Astrocyte of the hippocampus (primary cell): Measurements from ENCODE around the gene LDLRAD2.

Source experiments
- DNase-seq: peaks from one replicate; pipeline ENCODE4 v3.0.0; 2011; ENCODE audit warnings: low read depth, low spot score

The LDLRAD2 gene

DNA sequence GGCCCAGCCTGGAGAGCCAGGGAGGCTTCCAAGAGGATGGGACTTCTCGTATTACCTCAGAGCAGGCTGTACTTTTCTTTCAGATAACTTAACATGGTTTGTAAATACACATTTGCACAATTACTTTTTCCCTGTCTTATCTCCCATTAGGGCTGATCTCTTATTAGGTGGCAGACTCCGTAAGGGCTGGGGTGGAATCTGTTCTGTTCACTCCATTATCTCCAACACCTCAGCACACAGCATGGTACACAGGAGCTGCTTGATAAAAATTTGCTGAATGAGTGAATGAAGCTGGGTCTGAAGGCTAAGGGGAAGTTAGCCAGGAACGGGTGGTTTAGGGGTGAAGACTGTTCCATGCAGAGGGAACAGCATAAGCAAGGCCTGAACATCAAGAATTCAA, 48.9 kb downstream of the LDLRAD2 start:
- no peak for DNase-seq

DNA sequence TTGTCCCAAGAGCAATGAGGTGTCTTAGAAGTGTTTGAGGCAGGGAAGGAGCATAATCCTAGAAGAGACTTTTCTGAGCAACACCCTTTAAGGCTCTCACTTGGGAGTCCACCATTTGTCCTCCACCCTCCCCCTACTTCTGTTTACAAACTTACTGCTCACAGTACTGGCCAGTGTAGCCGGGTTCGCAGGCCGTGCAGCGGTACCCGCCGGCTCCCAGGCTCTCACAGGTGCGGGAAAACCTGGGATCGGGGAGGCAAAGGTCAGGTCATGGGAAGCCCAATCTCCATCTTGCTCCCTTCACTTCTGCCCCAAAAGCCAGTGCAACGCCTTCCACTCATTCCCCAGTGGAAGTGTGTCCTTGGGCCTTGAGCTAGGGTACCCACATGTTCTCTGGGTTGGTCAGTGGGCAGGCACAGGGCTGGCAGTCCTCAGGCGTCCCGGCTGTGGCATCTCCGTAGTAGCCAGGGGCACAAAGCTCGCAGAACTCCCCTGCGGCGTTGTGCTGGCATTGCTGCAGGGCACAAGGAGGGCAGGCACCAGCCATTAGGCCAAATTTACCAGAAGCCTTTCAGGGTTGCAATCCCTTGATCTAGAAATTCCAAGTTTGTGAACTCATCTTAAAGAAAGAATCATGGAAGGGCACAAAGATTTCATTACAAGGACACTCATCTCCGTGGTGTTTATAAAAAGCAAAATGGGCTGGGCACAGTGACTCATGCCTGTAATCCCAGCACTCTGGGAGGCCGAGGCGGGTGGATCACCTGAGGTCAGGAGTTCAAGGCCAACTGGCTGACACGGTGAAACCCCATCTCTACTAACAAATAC, 49.8 kb downstream of the LDLRAD2 start:
- DNase-seq, result peak; percentile 55

DNA sequence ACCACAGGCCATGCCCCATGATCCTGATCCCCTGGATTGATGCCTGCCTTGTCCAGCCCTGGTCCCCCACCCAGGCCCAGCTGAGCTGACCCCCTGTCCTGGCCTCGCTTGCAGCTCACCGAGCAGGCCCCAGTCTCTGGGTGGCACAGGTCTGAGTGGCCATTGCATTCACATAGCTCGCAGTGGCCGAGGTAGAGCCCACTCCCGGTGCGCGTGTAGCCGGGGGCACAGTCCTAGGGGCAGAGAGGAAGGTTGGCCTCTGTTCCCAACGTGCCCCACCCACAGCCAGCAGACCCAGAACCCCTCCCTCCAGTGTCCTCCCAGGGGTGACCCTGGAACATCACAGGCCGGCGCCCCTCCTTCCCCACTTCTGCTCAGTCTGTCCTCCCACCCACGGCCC, 51.9 kb downstream of the LDLRAD2 start:
- no peak for DNase-seq

DNA sequence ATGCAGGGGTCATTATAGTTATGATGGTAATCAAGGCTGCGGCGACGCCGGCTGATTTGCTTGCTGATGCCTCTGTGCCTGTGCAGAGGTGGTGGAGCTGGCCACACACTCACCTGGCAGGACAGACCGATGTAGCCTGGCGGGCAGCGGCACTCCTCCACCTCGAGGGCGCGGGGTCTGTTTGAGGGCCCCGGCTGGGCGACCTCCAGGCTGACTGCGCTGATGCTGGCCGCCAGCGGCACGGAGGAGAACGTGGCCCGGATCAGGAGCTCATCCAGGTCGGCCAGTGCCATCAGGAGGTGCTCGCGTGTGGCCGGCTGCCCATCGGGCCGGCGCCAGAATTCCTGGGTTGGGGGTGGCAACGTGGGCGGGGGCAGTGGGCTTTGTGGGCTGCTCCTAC, 52.7 kb downstream of the LDLRAD2 start:
- no peak for DNase-seq

DNA sequence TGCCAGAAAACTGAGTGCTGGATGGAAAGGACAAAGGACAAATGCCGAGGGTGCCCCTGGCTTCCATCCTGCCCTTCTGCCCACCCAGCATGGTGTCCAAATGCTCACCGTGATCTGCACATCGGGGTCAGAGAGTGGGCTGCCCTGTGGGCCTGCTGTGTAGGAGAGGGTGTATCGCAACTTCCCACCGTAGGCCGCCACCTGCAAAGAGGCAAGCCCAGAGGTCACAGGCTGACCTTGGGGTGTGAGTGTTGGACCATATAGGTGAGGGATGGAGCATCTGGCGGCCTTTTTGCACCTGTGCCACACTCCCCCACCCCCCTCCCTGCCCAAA, 53.5 kb downstream of the LDLRAD2 start:
- no peak for DNase-seq

DNA sequence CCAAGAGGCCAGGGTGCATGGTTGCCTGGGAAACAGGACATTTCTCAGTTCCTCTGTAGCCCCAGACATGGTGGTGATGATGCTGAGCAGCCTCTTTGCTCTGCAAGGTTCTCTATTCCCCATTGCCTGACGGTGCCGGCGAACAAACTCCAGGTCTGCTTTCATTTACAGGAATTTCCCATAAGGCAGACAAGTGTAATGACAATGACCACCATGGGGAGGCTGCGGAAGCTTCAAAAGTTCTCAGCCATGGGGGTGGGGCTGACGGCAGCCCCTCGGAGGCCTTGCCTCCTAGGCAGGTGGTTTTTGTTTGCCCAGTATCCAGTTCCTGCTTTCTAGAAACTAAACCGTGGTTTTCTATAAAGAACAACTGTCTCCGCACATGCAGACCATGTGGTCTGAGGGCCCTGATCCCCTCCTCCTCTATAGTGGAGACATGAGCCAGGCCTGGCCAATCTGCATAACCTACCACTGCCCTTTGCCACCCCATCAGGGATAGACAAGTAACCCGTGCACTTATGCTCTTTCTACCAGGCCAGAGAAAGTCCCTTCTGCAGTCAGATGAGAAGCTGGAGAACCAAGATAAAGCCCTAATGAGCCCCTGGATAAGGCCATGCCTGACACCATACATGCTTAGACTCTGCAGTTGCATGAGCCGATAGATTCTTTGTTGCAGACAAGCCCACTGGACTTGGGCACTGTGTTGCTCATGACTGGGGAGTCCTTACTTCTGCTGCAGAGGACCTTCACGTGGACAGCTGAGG, 54.1 kb downstream of the LDLRAD2 start:
- DNase-seq, result no peak

DNA sequence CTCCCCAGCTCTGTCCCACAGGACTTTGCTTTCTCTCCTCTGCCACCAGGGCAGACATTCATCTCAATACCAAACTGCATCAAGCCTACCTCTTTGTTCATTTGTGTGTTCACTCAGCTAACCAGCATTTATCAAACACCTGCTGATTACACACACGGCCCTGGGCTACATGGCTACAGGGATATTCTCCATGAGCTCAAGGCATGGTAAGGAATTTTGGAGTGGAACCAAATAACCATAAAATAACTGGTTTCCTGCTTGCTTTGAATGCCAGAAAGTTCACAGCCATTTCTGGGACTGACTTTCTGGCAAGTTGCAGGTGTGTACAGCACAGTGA, 54.6 kb downstream of the LDLRAD2 start:
- DNase-seq, result no peak

DNA sequence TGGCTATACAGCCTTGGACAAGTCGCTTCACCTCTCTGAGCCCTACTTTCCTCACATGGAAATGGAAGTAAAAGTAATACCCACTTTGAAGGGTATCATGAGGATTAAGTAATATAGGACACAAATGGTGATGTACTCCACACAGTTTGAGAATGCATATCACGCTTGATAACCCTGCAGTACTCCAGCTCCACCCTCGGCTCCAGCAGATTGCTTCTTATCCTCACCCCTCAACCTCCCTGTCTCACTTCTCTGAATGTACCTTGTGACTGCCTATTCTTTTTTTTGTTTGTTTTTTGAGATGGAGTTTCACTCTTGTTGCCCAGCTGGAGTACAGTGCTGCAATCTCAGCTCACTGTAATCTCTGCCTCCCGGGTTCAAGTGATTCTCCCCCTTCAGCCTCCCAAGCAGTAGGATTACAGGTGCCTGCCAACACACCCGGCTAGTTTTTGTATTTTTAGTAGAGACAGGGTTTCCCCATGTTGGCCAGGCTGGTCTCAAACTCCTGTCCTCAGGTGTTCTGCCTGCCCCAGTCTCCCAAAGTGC, 55.5 kb downstream of the LDLRAD2 start:
- no peak for DNase-seq

DNA sequence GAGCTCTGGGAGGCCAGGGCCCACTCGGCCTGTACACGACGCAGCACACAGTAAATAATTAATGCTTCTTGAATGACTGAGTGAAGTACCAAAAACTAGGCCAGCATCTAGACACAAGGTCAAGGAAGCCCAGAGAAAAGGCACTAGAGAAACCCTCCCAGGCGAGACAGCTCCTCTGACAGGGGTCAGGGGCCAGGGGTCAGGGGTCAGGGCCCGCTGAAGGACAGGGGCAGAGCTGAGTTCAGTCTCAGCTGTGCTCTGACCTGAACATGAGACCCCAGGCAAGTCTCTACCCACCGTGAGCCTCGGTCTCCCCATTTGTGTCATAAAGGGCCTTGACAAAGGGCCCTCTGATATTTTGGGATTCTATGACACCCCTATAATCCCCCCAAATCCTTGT, 56.4 kb downstream of the LDLRAD2 start:
- no peak for DNase-seq

DNA sequence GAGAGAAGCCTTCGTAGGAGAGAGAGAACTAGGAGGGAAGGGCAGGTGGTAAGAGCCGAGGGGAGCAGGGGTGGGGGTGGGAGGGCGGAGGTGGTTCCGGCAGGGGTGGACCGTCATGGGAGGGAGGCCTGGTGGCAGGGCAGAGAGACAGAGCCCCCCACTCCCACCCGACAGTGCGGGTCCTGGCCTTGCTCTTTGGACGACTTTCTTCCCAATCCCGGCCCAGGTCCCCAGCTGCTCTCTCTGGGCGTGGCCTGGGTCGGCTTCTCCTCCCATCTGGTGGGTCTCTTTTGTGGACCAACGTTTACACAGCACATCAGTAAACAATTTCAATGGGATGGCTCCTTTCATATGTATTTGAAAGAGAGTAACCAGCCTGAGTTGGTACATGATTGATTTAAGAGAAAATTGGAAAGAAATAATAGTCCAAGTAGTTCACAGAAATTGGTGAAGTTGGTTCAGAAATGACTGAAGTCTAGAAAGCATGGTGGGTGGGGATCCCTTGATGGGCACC, 56.9 kb downstream of the LDLRAD2 start:
- no peak for DNase-seq

DNA sequence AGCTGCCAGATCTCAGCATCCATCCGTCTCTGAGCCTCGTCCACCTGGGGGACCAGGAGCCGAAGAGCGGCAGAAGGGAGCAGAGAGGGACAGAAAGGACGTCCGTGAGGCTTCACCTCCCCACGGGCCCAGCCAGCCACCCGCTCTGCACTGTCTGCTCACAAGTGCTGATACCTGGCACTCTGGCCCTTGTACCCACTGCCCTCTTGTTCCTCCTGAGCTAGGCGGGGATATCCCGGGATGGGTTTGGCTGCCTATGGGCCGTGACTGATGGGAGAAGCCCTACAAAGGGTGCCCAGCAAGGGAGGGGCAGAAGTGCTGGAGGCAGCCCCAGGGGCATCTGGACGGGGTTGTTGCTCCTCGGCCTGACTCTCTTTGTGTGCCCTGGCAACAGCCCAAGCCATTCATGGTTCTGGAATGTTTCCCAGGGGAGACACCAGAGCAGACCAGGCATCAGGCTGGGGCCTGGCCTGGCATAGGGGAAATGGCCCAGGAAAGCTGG, 57.6 kb downstream of the LDLRAD2 start:
- peak; percentile 96 for DNase-seq

DNA sequence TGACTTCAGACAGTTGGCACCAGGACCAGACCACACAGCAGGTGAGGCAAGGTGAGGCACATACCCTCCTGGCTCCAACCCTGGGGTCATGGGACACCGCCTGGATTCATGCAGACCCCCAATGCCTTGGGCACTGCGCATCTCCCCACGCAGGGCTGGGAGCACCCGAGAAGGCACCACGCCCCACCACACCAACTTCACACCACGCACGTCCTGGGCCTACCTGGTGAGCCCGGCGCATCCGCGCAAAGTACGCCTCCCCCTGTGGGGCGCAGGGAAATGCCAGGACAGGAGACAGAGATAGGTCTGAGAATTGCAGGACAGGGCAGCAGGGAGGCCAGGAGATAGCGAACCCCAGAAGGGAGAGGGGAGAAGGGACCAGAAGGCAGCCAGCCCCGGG, 58.5 kb downstream of the LDLRAD2 start:
- no peak for DNase-seq

DNA sequence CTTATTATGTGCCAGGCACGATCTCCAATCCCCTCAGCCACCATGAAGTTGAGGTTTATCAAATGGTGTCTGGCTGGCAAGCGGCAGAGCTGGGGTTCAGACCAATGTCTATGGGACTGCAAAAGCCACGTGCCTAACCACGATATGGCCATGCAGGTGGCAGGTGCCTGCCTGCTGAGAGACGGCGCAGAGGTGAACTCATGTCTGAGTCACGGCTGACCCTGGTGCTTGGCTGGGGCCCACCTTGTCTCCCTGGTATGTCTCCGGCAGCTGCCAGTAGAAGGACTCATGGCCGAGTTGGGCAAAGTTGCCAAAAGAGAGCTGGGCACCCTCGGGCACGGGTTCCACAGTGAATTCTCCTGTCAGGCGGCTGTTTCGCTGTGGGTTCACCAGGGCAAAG, 59.9 kb downstream of the LDLRAD2 start:
- DNase-seq, result peak; percentile 46

DNA sequence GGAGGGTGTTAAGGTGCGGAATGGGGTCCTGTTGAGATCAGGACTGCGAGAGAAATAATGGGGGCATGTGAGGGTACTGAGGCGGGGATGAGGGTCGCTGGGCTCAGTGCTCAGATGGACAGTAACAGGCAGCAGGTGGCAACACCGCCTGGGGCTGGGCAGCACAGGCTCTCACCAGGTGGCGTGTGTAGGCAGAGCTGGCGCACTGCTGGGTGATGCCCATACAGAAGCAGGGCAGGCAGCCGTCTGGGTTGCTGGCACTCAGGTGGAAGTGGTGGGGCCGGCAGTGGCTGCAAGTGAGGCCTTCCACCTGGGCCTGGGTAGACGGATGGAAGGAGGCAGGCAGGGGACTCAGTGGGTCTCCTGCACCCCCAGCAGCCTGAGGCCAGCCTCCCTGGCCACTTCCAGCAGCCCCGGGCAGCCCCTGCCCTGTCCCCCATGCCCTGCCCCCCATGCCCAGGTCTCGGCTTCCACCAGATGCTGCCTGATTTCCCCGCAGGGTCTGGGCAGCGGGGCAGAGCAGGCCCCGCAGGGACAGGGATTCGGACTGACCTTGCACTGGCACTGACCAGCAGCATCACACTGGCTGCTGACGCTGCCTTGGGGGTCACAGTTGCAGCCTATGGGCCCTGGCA, 60.5 kb downstream of the LDLRAD2 start:
- no peak for DNase-seq

DNA sequence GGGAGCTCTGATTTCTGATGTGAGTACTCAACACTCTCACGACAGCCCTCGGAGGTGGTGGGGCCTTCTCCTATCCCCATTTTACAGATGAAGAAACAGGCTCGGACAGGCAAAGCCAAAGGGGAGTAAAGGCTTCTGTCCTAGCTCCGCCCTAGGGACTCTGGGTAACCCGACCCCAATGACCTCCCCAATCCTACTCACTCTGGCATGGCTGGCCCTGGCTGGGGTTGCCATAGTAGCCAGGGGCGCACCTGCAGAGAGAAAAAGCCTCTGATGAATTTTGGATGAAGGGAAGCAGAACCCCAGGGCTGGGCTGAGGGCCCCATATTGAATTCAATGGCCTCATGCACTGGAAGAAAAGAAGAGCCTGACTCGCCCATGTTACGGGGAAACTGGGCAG, 61.1 kb downstream of the LDLRAD2 start:
- DNase-seq, result no peak

DNA sequence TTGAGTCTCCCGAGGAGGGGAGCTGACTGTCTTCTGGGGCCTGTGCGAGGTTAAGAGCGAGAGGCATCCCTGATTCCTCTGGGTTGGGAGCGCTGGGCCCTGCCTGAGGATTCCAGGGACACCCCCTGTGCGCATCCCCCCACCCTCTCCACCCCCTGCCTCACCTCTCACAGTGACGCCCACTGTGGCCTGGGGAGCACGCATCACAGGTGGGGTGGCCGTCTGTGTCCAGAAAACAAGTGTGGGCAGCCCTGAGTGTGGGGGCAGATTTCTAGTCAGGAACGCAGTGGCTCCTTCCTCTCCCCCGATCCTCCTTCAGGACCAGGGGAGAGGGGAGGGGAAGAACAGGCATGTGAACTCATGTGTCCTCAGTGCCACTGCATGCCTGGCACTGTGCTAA, 61.7 kb downstream of the LDLRAD2 start:
- no peak for DNase-seq

DNA sequence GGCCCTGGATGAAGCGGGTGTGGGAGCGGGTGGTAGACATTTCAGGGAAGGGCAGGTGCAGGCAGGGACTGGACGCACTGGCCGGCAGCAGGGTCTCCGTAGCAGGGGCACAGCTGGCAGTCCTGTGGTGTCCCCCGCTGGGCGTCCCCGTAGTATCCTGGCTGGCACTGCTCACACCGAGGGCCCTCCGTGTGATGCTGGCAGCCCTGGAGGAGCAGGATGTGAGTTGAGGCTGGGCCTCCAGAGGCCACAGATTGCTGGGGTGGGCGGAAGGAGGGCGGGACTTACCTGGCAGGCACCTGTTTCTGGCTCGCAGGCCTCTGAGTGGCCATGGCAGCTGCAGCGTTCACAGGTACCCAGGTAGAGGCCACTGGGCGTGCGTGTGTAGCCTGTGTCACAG, 62.3 kb downstream of the LDLRAD2 start:
- no peak for DNase-seq
